HEK293 (cell line): Measurements from ENCODE around the gene SCYGR7.

Experiments
- CTCF ChIA-PET: fragments of 350-600 bp; formaldehyde crosslinking; extraction: SDS; loops from one replicate; lab custom pipeline; 2021; ENCODE audit warnings: antibody characterized with exemption; lab: Yijun Ruan, JAX
- POLR2A ChIA-PET: fragments of 300-600 bp; formaldehyde crosslinking; extraction: SDS; loops from one replicate; lab custom pipeline; 2020; ENCODE audit warnings: antibody characterized with exemption, inconsistent platforms; lab: Yijun Ruan, JAX
- H3K27ac ChIP-seq: fragments of 200-500 bp; sonication (Bioruptor generic); 2 replicates; pipeline ENCODE4 v1.5.1; 2014; ENCODE audit warnings: low read depth, low read length, control low read depth, inconsistent platforms; ENCODE audit errors: extremely low read depth
- H3K36me3 ChIP-seq, 2 experiments: fragments of 200-500 bp in 1 of 2; sonication (Bioruptor generic) in 1 of 2; 1 replicate in 1 of 2; 2 replicates in 1 of 2; pipeline ENCODE4 v1.5.1; 2014 to 2017; ENCODE audit warnings: inconsistent platforms in 2 of 2, low read length in 2 of 2; ENCODE audit not compliant: control insufficient read depth in 2 of 2, insufficient read depth in 1 of 2
- H3K4me1 ChIP-seq: fragments of 200-500 bp; sonication (Bioruptor generic); 2 replicates; pipeline ENCODE4 v1.5.1; 2014; ENCODE audit warnings: mild to moderate bottlenecking, low read length, inconsistent platforms; ENCODE audit not compliant: control insufficient read depth, insufficient read depth
- H3K4me3 ChIP-seq: 2 replicates; pipeline ENCODE4 v1.5.1; 2011; ENCODE audit warnings: low read depth, mild to moderate bottlenecking, control low read depth, low read length, moderate library complexity
- H3K9me3 ChIP-seq: fragments of 200-500 bp; sonication (Bioruptor generic); 2 replicates; pipeline ENCODE4 v1.5.1; 2014; ENCODE audit warnings: low read depth, low read length, inconsistent platforms; ENCODE audit not compliant: control insufficient read depth, insufficient read depth
- KLF7 ChIP-seq: fragments of 450-650 bp; formaldehyde crosslinking; IDR thresholded peaks from 2 replicates; pipeline ENCODE4 v1.5.1; 2016; ENCODE audit warnings: missing biosample characterization, missing genetic modification characterization, borderline replicate concordance
- TCF7L2 ChIP-seq: IDR thresholded peaks from 2 replicates; pipeline ENCODE4 v1.6.1; 2011; ENCODE audit warnings: low read depth, mild to moderate bottlenecking, inconsistent platforms, low read length, moderate library complexity, borderline replicate concordance
- WT1 ChIP-seq: fragments of 450-650 bp; formaldehyde crosslinking; IDR thresholded peaks from 2 replicates; pipeline ENCODE4 v1.5.1; 2016; ENCODE audit warnings: missing biosample characterization, missing genetic modification characterization
- YY1 ChIP-seq: fragments of 450-650 bp; formaldehyde crosslinking; IDR thresholded peaks from 2 replicates; pipeline ENCODE4 v1.5.1; 2018; ENCODE audit warnings: missing biosample characterization, missing genetic modification characterization
- ZBTB8A ChIP-seq: fragments of 450-650 bp; formaldehyde crosslinking; IDR thresholded peaks from 2 replicates; pipeline ENCODE4 v1.5.1; 2016; ENCODE audit warnings: missing biosample characterization, missing genetic modification characterization
- ZNF112 ChIP-seq: fragments of 450-650 bp; formaldehyde crosslinking; IDR thresholded peaks from 2 replicates; pipeline ENCODE4 v1.5.0; 2017; ENCODE audit warnings: missing biosample characterization, missing genetic modification characterization
- ZNF114 ChIP-seq: fragments of 450-650 bp; formaldehyde crosslinking; IDR thresholded peaks from 2 replicates; pipeline ENCODE4 v1.5.0; 2017; ENCODE audit warnings: missing biosample characterization, missing genetic modification characterization
- ZNF19 ChIP-seq: fragments of 450-650 bp; formaldehyde crosslinking; IDR thresholded peaks from 2 replicates; pipeline ENCODE4; 2016; ENCODE audit warnings: missing biosample characterization, missing genetic modification characterization, low read depth
- ZNF202 ChIP-seq: fragments of 450-650 bp; formaldehyde crosslinking; IDR thresholded peaks from 2 replicates; pipeline ENCODE4 v1.5.1; 2016; ENCODE audit warnings: missing biosample characterization, missing genetic modification characterization, borderline replicate concordance
- ZNF211 ChIP-seq: fragments of 450-650 bp; formaldehyde crosslinking; IDR thresholded peaks from 2 replicates; pipeline ENCODE4 v1.5.1; 2016; ENCODE audit warnings: low read depth, missing biosample characterization, missing genetic modification characterization
- ZNF23 ChIP-seq: fragments of 450-650 bp; formaldehyde crosslinking; IDR thresholded peaks from 2 replicates; pipeline ENCODE4 v1.5.1; 2016; ENCODE audit warnings: missing biosample characterization, missing genetic modification characterization, borderline replicate concordance
- ZNF341 ChIP-seq: fragments of 450-650 bp; formaldehyde crosslinking; IDR thresholded peaks from 2 replicates; pipeline ENCODE4; 2016; ENCODE audit warnings: low read depth, missing biosample characterization, missing genetic modification characterization
- ZNF416 ChIP-seq: fragments of 450-650 bp; formaldehyde crosslinking; IDR thresholded peaks from 2 replicates; pipeline ENCODE4 v1.5.1; 2016; ENCODE audit warnings: missing biosample characterization, missing genetic modification characterization
- ZNF792 ChIP-seq: fragments of 450-650 bp; formaldehyde crosslinking; IDR thresholded peaks from 2 replicates; pipeline ENCODE4 v1.5.1; 2016; ENCODE audit warnings: missing biosample characterization, missing genetic modification characterization
- TF ChIP-seq, protein P1 (sequence below): fragments of 450-650 bp; formaldehyde crosslinking; IDR thresholded peaks from 2 replicates; pipeline ENCODE4 v1.5.1; 2016; ENCODE audit warnings: missing biosample characterization, missing genetic modification characterization
- TF ChIP-seq, protein P2 (sequence below): fragments of 450-650 bp; formaldehyde crosslinking; IDR thresholded peaks from 2 replicates; pipeline ENCODE4 v1.5.1; 2016; ENCODE audit warnings: missing biosample characterization, missing genetic modification characterization
- TF ChIP-seq, protein P3 (sequence below): fragments of 450-650 bp; formaldehyde crosslinking; IDR thresholded peaks from 2 replicates; pipeline ENCODE4 v1.5.1; 2016; ENCODE audit warnings: missing biosample characterization, missing genetic modification characterization
- TF ChIP-seq, protein P4 (sequence below): fragments of 450-650 bp; formaldehyde crosslinking; IDR thresholded peaks from 2 replicates; pipeline ENCODE4 v1.5.1; 2017; ENCODE audit warnings: missing biosample characterization, missing genetic modification characterization
- TF ChIP-seq, protein P5 (sequence below): fragments of 450-650 bp; formaldehyde crosslinking; IDR thresholded peaks from 2 replicates; pipeline ENCODE4 v1.5.0; 2017; ENCODE audit warnings: missing biosample characterization, missing genetic modification characterization, borderline replicate concordance
- TF ChIP-seq, protein P6 (sequence below): fragments of 450-650 bp; formaldehyde crosslinking; IDR thresholded peaks from 2 replicates; pipeline ENCODE4 v1.5.1; 2016; ENCODE audit warnings: missing biosample characterization, missing genetic modification characterization, low read depth

SCYGR7 gene

DNA sequence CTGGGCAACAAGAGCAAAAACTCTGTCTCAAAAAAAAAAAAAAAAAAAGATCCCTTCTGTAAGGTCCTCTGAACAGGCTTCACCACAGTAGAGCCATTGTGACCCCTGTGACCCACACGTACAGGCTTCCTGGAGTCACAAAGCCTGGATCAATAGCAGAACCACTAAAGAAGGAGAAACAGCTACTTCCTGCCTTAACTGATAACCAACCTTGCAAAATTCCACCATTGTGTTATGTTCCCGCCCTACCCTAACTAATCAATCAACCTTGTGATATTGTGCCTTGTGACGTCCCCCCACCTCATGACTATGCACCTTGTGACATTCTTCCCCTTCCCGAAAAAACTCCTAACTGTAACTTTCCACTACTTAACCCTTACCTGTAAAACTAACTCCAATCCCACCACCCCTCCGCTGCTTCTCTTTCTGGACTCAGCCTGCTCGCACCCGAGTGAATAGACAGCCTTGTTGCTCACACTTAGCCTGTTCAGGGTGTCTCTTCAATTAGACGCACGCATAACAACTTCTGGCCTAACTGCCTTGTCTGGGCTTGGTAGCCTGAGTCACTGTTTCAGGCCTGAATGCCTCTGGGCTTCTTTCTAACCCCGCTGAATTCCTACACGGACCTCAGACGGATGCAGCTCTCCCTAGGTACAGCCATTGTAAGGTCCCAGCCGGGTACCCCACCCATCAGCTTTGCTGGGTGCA, 31.4 kb downstream of the SCYGR7 start:
- TF ChIP-seq ZNF19 (tag by site-specific recombination) (no peak), TCF7L2 (no peak), ZNF792 (tag by site-specific recombination) (no peak), ZNF211 (tag by site-specific recombination) (no peak), ZNF112 (no peak), ZNF341 (no peak), ZNF114 (no peak), ZBTB8A (tag by site-specific recombination) (no peak), KLF7 (tag by site-specific recombination) (no peak), YY1 (tag by site-specific recombination) (no peak), ZNF23 (tag by site-specific recombination) (no peak), ZNF416 (no peak), ZNF202 (tag by site-specific recombination) (no peak), WT1 (no peak)
- TF ChIP-seq, protein P1, sequence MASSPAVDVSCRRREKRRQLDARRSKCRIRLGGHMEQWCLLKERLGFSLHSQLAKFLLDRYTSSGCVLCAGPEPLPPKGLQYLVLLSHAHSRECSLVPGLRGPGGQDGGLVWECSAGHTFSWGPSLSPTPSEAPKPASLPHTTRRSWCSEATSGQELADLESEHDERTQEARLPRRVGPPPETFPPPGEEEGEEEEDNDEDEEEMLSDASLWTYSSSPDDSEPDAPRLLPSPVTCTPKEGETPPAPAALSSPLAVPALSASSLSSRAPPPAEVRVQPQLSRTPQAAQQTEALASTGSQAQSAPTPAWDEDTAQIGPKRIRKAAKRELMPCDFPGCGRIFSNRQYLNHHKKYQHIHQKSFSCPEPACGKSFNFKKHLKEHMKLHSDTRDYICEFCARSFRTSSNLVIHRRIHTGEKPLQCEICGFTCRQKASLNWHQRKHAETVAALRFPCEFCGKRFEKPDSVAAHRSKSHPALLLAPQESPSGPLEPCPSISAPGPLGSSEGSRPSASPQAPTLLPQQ (tag by site-specific recombination), result no peak
- TF ChIP-seq, protein P2, sequence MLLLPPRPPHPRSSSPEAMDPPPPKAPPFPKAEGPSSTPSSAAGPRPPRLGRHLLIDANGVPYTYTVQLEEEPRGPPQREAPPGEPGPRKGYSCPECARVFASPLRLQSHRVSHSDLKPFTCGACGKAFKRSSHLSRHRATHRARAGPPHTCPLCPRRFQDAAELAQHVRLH (tag by site-specific recombination), result no peak
- TF ChIP-seq, protein P3, sequence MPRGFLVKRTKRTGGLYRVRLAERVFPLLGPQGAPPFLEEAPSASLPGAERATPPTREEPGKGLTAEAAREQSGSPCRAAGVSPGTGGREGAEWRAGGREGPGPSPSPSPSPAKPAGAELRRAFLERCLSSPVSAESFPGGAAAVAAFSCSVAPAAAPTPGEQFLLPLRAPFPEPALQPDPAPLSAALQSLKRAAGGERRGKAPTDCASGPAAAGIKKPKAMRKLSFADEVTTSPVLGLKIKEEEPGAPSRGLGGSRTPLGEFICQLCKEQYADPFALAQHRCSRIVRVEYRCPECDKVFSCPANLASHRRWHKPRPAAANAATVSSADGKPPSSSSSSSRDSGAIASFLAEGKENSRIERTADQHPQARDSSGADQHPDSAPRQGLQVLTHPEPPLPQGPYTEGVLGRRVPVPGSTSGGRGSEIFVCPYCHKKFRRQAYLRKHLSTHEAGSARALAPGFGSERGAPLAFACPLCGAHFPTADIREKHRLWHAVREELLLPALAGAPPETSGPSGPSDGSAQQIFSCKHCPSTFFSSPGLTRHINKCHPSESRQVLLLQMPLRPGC (tag by site-specific recombination), result no peak
- TF ChIP-seq, protein P4, sequence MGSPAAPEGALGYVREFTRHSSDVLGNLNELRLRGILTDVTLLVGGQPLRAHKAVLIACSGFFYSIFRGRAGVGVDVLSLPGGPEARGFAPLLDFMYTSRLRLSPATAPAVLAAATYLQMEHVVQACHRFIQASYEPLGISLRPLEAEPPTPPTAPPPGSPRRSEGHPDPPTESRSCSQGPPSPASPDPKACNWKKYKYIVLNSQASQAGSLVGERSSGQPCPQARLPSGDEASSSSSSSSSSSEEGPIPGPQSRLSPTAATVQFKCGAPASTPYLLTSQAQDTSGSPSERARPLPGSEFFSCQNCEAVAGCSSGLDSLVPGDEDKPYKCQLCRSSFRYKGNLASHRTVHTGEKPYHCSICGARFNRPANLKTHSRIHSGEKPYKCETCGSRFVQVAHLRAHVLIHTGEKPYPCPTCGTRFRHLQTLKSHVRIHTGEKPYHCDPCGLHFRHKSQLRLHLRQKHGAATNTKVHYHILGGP (tag by site-specific recombination), result no peak
- TF ChIP-seq, protein P5, sequence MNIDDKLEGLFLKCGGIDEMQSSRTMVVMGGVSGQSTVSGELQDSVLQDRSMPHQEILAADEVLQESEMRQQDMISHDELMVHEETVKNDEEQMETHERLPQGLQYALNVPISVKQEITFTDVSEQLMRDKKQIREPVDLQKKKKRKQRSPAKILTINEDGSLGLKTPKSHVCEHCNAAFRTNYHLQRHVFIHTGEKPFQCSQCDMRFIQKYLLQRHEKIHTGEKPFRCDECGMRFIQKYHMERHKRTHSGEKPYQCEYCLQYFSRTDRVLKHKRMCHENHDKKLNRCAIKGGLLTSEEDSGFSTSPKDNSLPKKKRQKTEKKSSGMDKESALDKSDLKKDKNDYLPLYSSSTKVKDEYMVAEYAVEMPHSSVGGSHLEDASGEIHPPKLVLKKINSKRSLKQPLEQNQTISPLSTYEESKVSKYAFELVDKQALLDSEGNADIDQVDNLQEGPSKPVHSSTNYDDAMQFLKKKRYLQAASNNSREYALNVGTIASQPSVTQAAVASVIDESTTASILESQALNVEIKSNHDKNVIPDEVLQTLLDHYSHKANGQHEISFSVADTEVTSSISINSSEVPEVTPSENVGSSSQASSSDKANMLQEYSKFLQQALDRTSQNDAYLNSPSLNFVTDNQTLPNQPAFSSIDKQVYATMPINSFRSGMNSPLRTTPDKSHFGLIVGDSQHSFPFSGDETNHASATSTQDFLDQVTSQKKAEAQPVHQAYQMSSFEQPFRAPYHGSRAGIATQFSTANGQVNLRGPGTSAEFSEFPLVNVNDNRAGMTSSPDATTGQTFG (tag by site-specific recombination), result no peak
- TF ChIP-seq, protein P6, sequence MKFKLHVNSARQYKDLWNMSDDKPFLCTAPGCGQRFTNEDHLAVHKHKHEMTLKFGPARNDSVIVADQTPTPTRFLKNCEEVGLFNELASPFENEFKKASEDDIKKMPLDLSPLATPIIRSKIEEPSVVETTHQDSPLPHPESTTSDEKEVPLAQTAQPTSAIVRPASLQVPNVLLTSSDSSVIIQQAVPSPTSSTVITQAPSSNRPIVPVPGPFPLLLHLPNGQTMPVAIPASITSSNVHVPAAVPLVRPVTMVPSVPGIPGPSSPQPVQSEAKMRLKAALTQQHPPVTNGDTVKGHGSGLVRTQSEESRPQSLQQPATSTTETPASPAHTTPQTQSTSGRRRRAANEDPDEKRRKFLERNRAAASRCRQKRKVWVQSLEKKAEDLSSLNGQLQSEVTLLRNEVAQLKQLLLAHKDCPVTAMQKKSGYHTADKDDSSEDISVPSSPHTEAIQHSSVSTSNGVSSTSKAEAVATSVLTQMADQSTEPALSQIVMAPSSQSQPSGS (tag by site-specific recombination), result no peak
- TF ChIP-seq, all 188 proteins: peak for 0
- H3K4me1 ChIP-seq, result 0 out of 2 replicates have a peak, but pooled peaks cover 2% of the 10 kb centered on the region
- no peaks in the 10 kb centered on the region for H3K9me3 ChIP-seq
- H3K36me3 ChIP-seq, result no peaks in the 10 kb centered on the region
- no peak overlapping the region for H3K4me3 ChIP-seq
- no peak overlapping the region for H3K27ac ChIP-seq
- POLR2A ChIA-PET, result no interaction called here
- CTCF ChIA-PET, result interaction anchor here (0.6 kb wide), 2 partner anchors 72 to 100 kb away, joined by 4 to 6 read pairs; no protein-coding TSS in a partner anchor
